ENCODE measurements around the gene RSPH1. TPM values are rescaled to one million over a fixed set of nuclear protein-coding genes. Genes with fewer than 3 reads are reported as not detected.

Gene RSPH1
- total and polyA plus RNA-seq, 5 donors, result not detected

DNA sequence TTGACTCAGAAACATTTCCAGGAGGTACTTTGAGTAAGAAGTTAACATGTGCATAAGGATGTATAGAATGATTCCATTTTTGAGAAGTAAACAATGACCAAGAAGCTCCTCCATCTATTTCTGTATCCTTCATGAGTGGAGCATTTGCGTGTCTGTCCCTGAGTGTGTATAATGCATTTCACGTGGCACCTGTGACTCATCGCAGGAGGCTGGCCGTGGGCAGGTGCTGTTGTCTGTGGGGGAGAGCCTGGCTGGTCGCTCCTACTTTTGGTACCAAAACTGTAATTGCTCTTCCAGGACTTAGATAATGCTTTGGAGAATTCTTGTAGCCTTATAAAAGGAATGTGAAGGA, 34.1 kb upstream of the RSPH1 start:
- ATAC-seq (no peak), DNase-seq (no peak)
- intact Hi-C loops (cut with DNase I), result no loop called here
- WGBS, result 92% methylated on average over 5 of the region's 5 CpGs
- no peaks in the 10 kb centered on the region for H3K27me3 ChIP-seq (ENCODE audit: control insufficient read depth, insufficient read depth)
- H3K4me1 ChIP-seq (ENCODE audit: control insufficient read depth, insufficient read depth, low read length), result peaks cover 5% of the 10 kb centered on the region
- no peaks in the 10 kb centered on the region for H3K9me3 ChIP-seq (ENCODE audit: control insufficient read depth, low read length)
- H3K27ac ChIP-seq (ENCODE audit: low read length), result no peak overlapping the region
- no peak overlapping the region for H3K4me3 ChIP-seq (ENCODE audit: low read length)

- 72% methylated on average over 13 of the region's 13 CpGs for WGBS
- no peak for ATAC-seq
- H3K27me3 ChIP-seq (ENCODE audit: control insufficient read depth, insufficient read depth), result no peaks in the 10 kb centered on the region
- H3K4me1 ChIP-seq (ENCODE audit: control insufficient read depth, insufficient read depth, low read length), result peaks cover 3% of the 10 kb centered on the region
- H3K27ac ChIP-seq (ENCODE audit: low read length), result no peak overlapping the region
- H3K4me3 ChIP-seq (ENCODE audit: low read length), result no peak overlapping the region
- intact Hi-C loops (cut with DNase I), result no loop called here
- no peak for DNase-seq
- H3K9me3 ChIP-seq (ENCODE audit: control insufficient read depth, low read length), result no peaks in the 10 kb centered on the region
Observed at GRCh38 chr21:42527489-42528158, 31.6 kb upstream of the RSPH1 start.

DNA sequence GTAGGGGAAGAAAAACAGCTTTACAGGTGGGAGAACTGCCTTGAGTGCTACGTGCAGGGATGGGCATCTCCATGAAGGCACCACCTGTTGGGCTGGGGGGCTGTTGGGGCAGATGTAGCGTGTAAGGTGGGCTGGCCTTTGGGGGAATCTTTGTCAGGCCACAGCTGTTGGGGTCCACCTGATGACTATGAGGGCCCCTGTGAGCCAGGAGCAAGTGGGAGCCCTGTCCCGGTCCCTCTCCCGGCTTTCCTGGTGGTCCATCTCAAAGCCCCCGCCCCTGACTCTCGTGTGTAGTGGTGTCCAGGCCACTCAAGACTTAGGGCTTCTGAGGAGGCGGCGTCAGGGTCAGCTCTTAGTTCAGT, 31.1 kb upstream of the RSPH1 start:
- WGBS, result 96% methylated on average over 8 of the region's 8 CpGs
- Histone ChIP-seq H3K27ac (ENCODE audit: low read length) (no peak overlapping the region), H3K4me1 (ENCODE audit: control insufficient read depth, insufficient read depth, low read length) (peaks cover 3% of the 10 kb centered on the region), H3K27me3 (ENCODE audit: control insufficient read depth, insufficient read depth) (no peaks in the 10 kb centered on the region), H3K4me3 (ENCODE audit: low read length) (no peak overlapping the region), H3K9me3 (ENCODE audit: control insufficient read depth, low read length) (no peaks in the 10 kb centered on the region)
- no peak for ATAC-seq
- intact Hi-C loops (cut with DNase I), result no loop called here
- no peak for DNase-seq

- no peak overlapping the region for H3K27ac ChIP-seq (ENCODE audit: low read length)
- no peak overlapping the region for H3K4me3 ChIP-seq (ENCODE audit: low read length)
- 49% methylated on average over 9 of the region's 9 CpGs for WGBS
- no peaks in the 10 kb centered on the region for H3K9me3 ChIP-seq (ENCODE audit: control insufficient read depth, low read length)
- H3K4me1 ChIP-seq (ENCODE audit: control insufficient read depth, insufficient read depth, low read length), result peaks cover 3% of the 10 kb centered on the region
- DNase-seq (peak in 1 of 3 donors; percentile 68), ATAC-seq (peak in 1 of 2 donors; percentile 7)
- H3K27me3 ChIP-seq (ENCODE audit: control insufficient read depth, insufficient read depth), result no peaks in the 10 kb centered on the region
- intact Hi-C loops (cut with DNase I), result no loop called here
Observed at GRCh38 chr21:42526379-42526727, 30.3 kb upstream of the RSPH1 start.

DNA sequence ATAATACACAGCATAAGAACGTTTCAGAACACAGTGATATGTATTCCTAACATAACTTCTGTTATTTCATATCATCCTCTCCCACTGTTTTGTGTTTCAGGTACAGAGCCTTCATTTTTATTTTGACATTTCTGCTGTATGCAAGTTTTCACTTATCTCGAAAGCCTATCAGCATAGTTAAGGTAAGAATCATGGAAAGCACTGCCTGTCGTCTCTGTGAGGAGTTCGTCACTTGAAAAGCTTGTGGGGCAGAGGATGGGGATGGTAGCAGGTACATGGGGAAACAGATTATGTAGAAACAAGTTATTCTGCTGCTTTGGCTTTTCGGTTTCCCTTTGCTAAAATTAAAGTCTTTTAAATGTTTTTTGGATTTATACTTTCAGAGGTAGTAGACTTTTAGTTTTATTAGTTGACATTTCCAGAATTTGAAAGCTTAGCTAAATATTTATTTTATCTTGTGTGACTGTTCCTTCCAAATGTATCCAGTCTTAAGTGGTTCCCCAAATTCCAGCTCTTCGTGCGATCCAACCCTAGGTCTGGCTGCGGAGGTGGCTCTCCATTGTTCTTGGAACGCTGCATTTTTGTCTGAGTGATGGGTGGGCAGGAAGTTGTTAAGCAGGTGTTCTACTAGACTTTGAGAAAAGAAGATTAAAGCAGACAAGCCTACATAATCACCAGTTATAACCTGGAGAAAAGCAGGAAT, 29.8 kb upstream of the RSPH1 start:
- no peaks in the 10 kb centered on the region for H3K9me3 ChIP-seq (ENCODE audit: control insufficient read depth, low read length)
- 81% methylated on average over 9 of the region's 9 CpGs for WGBS
- intact Hi-C loops (cut with DNase I), result no loop called here
- H3K4me1 ChIP-seq (ENCODE audit: control insufficient read depth, insufficient read depth, low read length), result peaks cover 3% of the 10 kb centered on the region
- no peak for ATAC-seq
- no peaks in the 10 kb centered on the region for H3K27me3 ChIP-seq (ENCODE audit: control insufficient read depth, insufficient read depth)
- no peak overlapping the region for H3K4me3 ChIP-seq (ENCODE audit: low read length)
- no peak overlapping the region for H3K27ac ChIP-seq (ENCODE audit: low read length)
- DNase-seq, result no peak

DNA sequence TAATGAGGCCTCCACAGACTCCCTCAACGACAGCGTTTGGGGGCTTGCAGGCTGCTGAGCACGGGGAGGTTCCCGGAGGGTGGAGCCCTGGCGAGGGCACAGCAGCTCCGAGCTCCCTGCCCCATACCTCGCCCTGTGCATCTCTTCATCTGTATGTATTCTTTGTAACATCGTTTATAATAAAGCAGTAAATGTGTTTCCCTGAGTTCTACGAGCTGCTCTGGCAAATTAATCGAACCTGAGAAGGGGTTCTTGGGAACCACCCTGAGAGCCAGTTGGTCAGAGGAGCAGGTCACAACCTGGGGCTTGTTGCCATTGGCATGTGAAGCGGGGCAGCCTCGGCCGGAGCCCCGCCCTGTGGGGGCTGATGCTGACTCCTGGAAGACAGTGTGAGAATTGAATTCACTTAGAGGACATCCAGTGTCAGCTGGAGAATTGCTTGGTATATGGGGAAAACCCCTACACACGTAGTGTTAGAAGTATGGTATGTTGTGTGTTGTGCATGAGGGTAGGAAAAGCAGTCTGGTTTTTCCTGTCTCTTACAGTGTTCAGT, 29.1 kb upstream of the RSPH1 start:
- Histone ChIP-seq H3K27ac (ENCODE audit: low read length) (peak overlapping the region; percentile 13), H3K4me1 (ENCODE audit: control insufficient read depth, insufficient read depth, low read length) (peaks cover 3% of the 10 kb centered on the region), H3K27me3 (ENCODE audit: control insufficient read depth, insufficient read depth) (no peaks in the 10 kb centered on the region), H3K4me3 (ENCODE audit: low read length) (no peak overlapping the region), H3K9me3 (ENCODE audit: control insufficient read depth, low read length) (no peaks in the 10 kb centered on the region)
- no peak for DNase-seq
- ATAC-seq, result peak; percentile 28 to 43
- intact Hi-C loops (cut with DNase I), result no loop called here
- 45% methylated on average over 15 of the region's 15 CpGs for WGBS

GRCh38 chr21:42524341-42525028, 28.5 kb upstream of the RSPH1 start:
- peak; percentile 73 to 77 for ATAC-seq
- intact Hi-C loops (cut with DNase I), result no loop called here
- H3K27ac ChIP-seq (ENCODE audit: low read length), result no peak overlapping the region
- H3K9me3 ChIP-seq (ENCODE audit: control insufficient read depth, low read length), result no peaks in the 10 kb centered on the region
- H3K4me3 ChIP-seq (ENCODE audit: low read length), result no peak overlapping the region
- H3K4me1 ChIP-seq (ENCODE audit: control insufficient read depth, insufficient read depth, low read length), result peaks cover 3% of the 10 kb centered on the region
- peak; percentile 68 to 86 (median 82) for DNase-seq
- no peaks in the 10 kb centered on the region for H3K27me3 ChIP-seq (ENCODE audit: control insufficient read depth, insufficient read depth)
- 29% methylated on average over 17 of the region's 17 CpGs for WGBS

DNA sequence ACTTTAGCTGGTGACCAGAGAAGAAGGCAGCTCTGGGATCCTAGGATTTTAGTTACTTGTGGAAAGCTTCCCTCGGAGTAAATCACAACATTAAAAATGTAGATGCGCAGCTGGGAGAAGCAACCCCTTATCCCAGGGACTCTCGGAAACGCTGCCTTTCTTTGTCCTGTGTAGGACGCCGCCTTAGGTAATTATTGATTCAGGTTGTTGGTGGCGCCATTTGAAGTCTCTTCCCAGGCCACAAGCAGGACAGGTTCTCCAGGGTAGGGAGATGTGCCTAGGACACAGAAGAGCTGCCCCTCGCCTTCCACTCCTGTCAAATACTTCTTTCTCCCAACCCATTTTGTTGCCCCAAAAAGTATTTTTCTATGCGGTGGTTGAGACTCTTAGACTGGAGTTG, 27.9 kb upstream of the RSPH1 start:
- ATAC-seq, result no peak
- no peak for DNase-seq
- intact Hi-C loops (cut with DNase I), result no loop called here

DNA sequence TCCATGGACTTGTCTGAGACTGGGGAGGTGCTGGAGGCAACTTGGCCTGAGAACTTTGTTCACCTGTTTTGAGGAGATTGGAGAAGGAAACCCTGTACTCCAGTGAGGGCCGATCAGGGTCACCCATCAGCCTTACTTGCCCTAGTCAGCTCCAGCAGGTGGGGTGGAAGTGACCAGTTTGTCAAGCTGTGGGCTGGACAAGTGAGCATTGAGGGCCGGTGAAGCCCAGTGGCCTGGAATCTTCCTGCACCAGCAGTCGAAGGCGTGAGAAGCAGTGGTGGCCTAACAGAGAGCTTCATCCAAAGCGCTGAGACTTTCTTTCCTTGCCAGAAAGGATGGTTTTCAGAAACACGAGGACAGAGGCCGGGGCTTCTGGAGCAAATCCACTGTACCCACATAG, 27.2 kb upstream of the RSPH1 start:
- Histone ChIP-seq H3K4me3 (ENCODE audit: low read length) (no peak overlapping the region), H3K4me1 (ENCODE audit: control insufficient read depth, insufficient read depth, low read length) (peaks cover 3% of the 10 kb centered on the region), H3K27ac (ENCODE audit: low read length) (no peak overlapping the region), H3K9me3 (ENCODE audit: control insufficient read depth, low read length) (no peaks in the 10 kb centered on the region), H3K27me3 (ENCODE audit: control insufficient read depth, insufficient read depth) (no peaks in the 10 kb centered on the region)
- no peak for ATAC-seq
- no peak for DNase-seq
- WGBS, result 96% methylated on average over 7 of the region's 7 CpGs
- intact Hi-C loops (cut with DNase I), result no loop called here

More for the DNA sequence above, 27.9 kb upstream of the RSPH1 start:
- no peaks in the 10 kb centered on the region for H3K27me3 ChIP-seq (ENCODE audit: control insufficient read depth, insufficient read depth)
- 90% methylated on average over 9 of the region's 9 CpGs for WGBS
- no peak overlapping the region for H3K27ac ChIP-seq (ENCODE audit: low read length)
- H3K9me3 ChIP-seq (ENCODE audit: control insufficient read depth, low read length), result no peaks in the 10 kb centered on the region
- no peak overlapping the region for H3K4me3 ChIP-seq (ENCODE audit: low read length)
- peaks cover 3% of the 10 kb centered on the region for H3K4me1 ChIP-seq (ENCODE audit: control insufficient read depth, insufficient read depth, low read length)

DNA sequence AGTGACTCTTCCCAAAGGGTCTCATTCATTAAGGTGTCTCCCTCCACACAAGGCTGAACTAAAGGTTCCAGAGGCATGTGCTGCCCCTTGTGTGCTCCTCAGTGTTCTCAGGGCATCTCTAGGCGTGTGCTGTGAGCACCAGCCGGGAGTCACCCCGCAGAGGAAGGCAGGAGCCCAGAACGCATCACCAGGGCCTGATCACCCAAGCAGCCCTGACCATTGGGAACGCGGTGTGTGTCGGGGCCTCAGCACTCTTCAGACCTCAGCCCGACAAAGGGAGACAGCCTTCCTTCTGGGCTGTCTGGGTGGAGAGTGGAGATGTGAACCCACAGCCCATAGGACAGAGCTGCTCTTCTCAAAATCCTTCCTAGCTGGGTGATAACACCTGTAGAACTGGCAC, 26.7 kb upstream of the RSPH1 start:
- Histone ChIP-seq H3K4me1 (ENCODE audit: control insufficient read depth, insufficient read depth, low read length) (peaks cover 3% of the 10 kb centered on the region), H3K27ac (ENCODE audit: low read length) (no peak overlapping the region), H3K27me3 (ENCODE audit: control insufficient read depth, insufficient read depth) (no peaks in the 10 kb centered on the region), H3K4me3 (ENCODE audit: low read length) (no peak overlapping the region), H3K9me3 (ENCODE audit: control insufficient read depth, low read length) (no peaks in the 10 kb centered on the region)
- DNase-seq (no peak), ATAC-seq (no peak)
- intact Hi-C loops (cut with DNase I), result no loop called here
- 98% methylated on average over 8 of the region's 8 CpGs for WGBS

GRCh38 chr21:42522271-42522670, 26.2 kb upstream of the RSPH1 start:
- intact Hi-C loops (cut with DNase I), result no loop called here
- Histone ChIP-seq H3K27me3 (ENCODE audit: control insufficient read depth, insufficient read depth) (no peaks in the 10 kb centered on the region), H3K9me3 (ENCODE audit: control insufficient read depth, low read length) (no peaks in the 10 kb centered on the region), H3K4me1 (ENCODE audit: control insufficient read depth, insufficient read depth, low read length) (no peaks in the 10 kb centered on the region), H3K27ac (ENCODE audit: low read length) (no peak overlapping the region), H3K4me3 (ENCODE audit: low read length) (no peak overlapping the region)
- no peak for DNase-seq
- ATAC-seq, result no peak
- 94% methylated on average over 14 of the region's 14 CpGs for WGBS

Measured in right cardiac atrium (tissue), 5 donors.